GM12892 (cell line): ENCODE data around the gene PTPN13.

ENCODE experiments used
- DNase-seq: peaks from one replicate; pipeline ENCODE4 v3.0.0; 2011; ENCODE audit not compliant: insufficient read length
- FAIRE-seq: peaks from 2 replicates; lab custom pipeline; 2011; peaks lifted over from hg19 to GRCh38; lab: Jason Lieb, UNC
- POLR2A ChIP-seq: IDR thresholded peaks from 2 replicates; pipeline ENCODE4 v1.6.1; 2011; ENCODE audit warnings: low read depth, low read length, control low read depth
- POLR2AphosphoS5 ChIP-seq: IDR thresholded peaks from 2 replicates; pipeline ENCODE4 v1.6.1; 2011; ENCODE audit warnings: low read depth, low read length, control low read depth
- TAF1 ChIP-seq: IDR thresholded peaks from 2 replicates; pipeline ENCODE4 v1.6.1; 2011; ENCODE audit warnings: low read depth, mild to moderate bottlenecking, control low read depth, low read length, borderline replicate concordance

The PTPN13 gene

GRCh38 chr4:86809809-86810208 is 215.7 kb downstream of the PTPN13 start:
- TF ChIP-seq POLR2AphosphoS5 = no peak
- no peak for TF ChIP-seq TAF1
- TF ChIP-seq POLR2A = no peak
- FAIRE-seq (no peak), DNase-seq (no peak)

DNA sequence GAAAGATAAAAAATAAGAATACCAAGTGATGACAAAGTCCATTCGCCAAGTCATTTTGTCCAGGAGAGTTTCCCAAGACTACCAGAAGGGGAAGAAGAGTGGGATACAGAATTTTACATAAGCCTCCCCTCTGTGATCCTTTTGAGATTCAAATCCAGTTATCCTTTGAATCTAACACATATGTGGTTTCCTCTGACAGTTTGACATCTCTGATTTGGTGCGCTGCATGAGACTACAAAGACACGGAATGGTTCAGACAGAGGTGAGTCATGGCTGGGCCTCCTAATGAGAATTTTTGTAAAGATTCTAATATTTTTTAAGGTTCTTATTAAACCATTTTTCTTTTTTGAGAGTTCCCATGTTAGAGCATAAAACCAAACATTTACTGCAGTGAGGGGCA is 216.7 kb downstream of the PTPN13 start:
- FAIRE-seq (no peak), DNase-seq (no peak)
- TF ChIP-seq TAF1 (no peak), POLR2AphosphoS5 (no peak), POLR2A (no peak)

DNA sequence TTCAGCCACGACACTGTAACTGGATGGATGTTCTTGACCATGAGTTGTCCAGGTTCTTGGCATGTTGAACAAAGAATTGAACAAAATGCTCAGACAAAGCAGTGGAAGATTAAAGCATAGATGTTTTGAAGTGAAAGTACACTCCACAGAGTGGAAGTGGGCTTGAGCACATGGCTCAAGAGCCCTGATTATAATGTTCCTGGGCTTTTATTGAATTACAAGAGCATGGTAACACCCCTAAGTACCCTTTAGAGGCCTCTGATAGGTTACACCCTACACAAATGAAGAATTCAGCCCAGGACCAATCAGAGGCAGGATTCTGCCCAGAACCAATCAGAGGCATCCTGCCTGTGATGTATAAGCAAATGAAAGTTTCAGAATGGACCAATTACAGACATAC is 221.5 kb downstream of the PTPN13 start:
- DNase-seq (no peak), FAIRE-seq (no peak)
- TF ChIP-seq TAF1 (no peak), POLR2AphosphoS5 (no peak), POLR2A (no peak)

GRCh38 chr4:86816501-86817273 is 222.6 kb downstream of the PTPN13 start:
- FAIRE-seq (no peak), DNase-seq (no peak)

DNA sequence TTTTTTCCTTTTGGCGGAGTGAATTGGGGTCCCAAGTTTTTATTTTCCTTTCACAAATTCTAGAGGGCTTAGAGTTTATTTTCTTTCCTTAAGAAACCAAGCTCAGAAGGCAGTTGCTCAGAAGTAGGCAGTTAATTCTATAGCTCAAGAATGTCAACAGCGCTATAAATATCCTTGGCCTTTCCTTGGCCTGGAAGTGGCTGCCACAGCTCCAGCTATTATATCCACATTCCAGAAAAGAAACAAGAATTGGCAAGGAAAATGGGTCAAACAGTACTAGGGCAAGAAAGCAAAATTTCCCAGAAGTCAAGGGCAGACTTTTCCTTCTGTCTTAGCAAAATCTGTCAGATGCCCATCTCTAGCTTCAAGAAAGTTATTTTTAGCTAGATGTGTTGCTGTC is 224.1 kb downstream of the PTPN13 start:
- DNase-seq = no peak
- no peak for FAIRE-seq
- TF ChIP-seq POLR2AphosphoS5 = no peak
- no peak for TF ChIP-seq TAF1
- no peak for TF ChIP-seq POLR2A

More at GRCh38 chr4:86816501-86817273, 222.6 kb downstream of the PTPN13 start:
- TF ChIP-seq POLR2AphosphoS5 (no peak), TAF1 (no peak), POLR2A (no peak)

GRCh38 chr4:86818841-86819240 is 224.7 kb downstream of the PTPN13 start:
- FAIRE-seq = no peak
- TF ChIP-seq POLR2AphosphoS5 (no peak), POLR2A (no peak), TAF1 (no peak)
- no peak for DNase-seq

DNA sequence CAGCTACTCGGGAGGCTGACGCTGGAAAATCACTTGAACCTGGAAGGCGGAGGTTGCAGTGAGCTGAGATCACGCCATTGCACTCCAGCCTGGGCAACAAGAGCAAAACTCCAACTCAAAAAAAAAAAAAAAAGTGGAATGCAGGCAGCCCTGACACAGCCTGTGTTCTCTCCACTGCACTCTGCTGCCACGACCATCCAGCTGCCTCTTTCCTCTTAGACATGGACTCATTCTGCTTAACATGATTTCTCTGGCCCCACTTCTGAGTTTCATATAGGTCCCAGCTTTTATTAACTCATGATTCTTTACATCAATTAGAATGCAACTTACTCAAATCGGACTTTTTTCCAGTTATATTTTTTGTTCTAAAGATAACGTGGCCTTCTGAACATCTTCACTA is 225.4 kb downstream of the PTPN13 start:
- DNase-seq = no peak
- TF ChIP-seq TAF1 (no peak), POLR2A (no peak)
- no peak for FAIRE-seq

- no peak for TF ChIP-seq POLR2AphosphoS5
- no peak for TF ChIP-seq POLR2A
- FAIRE-seq (no peak), DNase-seq (no peak)
These were observed 227.0 kb downstream of the PTPN13 start for GRCh38 chr4:86821151-86821550.

GRCh38 chr4:86822136-86822535 is 228.0 kb downstream of the PTPN13 start:
- DNase-seq = no peak
- TF ChIP-seq POLR2A (no peak), TAF1 (no peak), POLR2AphosphoS5 (no peak)
- FAIRE-seq = no peak

GRCh38 chr4:86825511-86825910 is 231.4 kb downstream of the PTPN13 start:
- TF ChIP-seq POLR2A (no peak), POLR2AphosphoS5 (no peak), TAF1 (no peak)
- FAIRE-seq (no peak), DNase-seq (no peak)

- FAIRE-seq = no peak
- no peak for DNase-seq
- TF ChIP-seq POLR2A = no peak
- no peak for TF ChIP-seq TAF1
- TF ChIP-seq POLR2AphosphoS5 = no peak
These were observed 237.4 kb downstream of the PTPN13 start for GRCh38 chr4:86831262-86832130.
